DND-41 (cell line): ENCODE results near the gene OPRD1.

Source experiments
- ATAC-seq: fragments of 200-7000 bp; cut with Tn5 transposase; 3 replicates; pipeline ENCODE4 v1.9.1; 2021; ENCODE audit warnings: low read depth; ENCODE audit not compliant: insufficient read depth
- DNase-seq: peaks from one replicate; pipeline ENCODE4 v3.0.0-alpha.2; 2020
- H2AFZ ChIP-seq: 2 replicates; pipeline ENCODE4 v1.6.0; 2012; ENCODE audit warnings: low read depth, low read length
- H3K27ac ChIP-seq: 2 replicates; pipeline ENCODE4 v1.5.1; 2012; ENCODE audit warnings: low read length, inconsistent platforms
- H3K27me3 ChIP-seq: fragments of 200-600 bp; sonication (generic); 2 replicates; pipeline ENCODE4 v1.6.0; 2012; ENCODE audit warnings: low read length, mild to moderate bottlenecking, inconsistent platforms; ENCODE audit not compliant: insufficient read depth, poor library complexity
- H3K36me3 ChIP-seq: 2 replicates; pipeline ENCODE4 v1.5.1; 2012; ENCODE audit warnings: low read length, inconsistent platforms; ENCODE audit not compliant: insufficient read depth
- H3K4me1 ChIP-seq: 2 replicates; pipeline ENCODE4 v1.5.1; 2012; ENCODE audit warnings: mild to moderate bottlenecking, low read length; ENCODE audit not compliant: insufficient read depth
- H3K4me2 ChIP-seq: 2 replicates; pipeline ENCODE4 v1.6.0; 2012; ENCODE audit warnings: mild to moderate bottlenecking, moderate library complexity, low read length, inconsistent platforms; ENCODE audit not compliant: insufficient read depth
- H3K4me3 ChIP-seq, 2 experiments: fragments of 200-600 bp in 1 of 2; shearing (Covaris generic) in 1 of 2; 2 replicates each; pipeline ENCODE4 v1.5.1; 2012 to 2016; ENCODE audit warnings: inconsistent platforms in 2 of 2, low read length in 2 of 2, mild to moderate bottlenecking in 2 of 2, low read depth in 1 of 2, moderate library complexity in 1 of 2
- H3K79me2 ChIP-seq: 2 replicates; pipeline ENCODE4 v1.6.0; 2012; ENCODE audit warnings: low read length, inconsistent platforms; ENCODE audit not compliant: insufficient read depth
- H3K9ac ChIP-seq: 2 replicates; pipeline ENCODE4 v1.6.0; 2012; ENCODE audit warnings: low read depth, mild to moderate bottlenecking, inconsistent platforms, low read length, moderate library complexity
- H3K9me3 ChIP-seq: 2 replicates; pipeline ENCODE4 v1.5.1; 2012; ENCODE audit warnings: low read length, moderate library complexity, mild to moderate bottlenecking, inconsistent platforms; ENCODE audit not compliant: insufficient read depth, severe bottlenecking
- H4K20me1 ChIP-seq: 2 replicates; pipeline ENCODE4 v1.6.0; 2012; ENCODE audit warnings: low read length; ENCODE audit not compliant: insufficient read depth
- EZH2 ChIP-seq: IDR thresholded peaks from 3 replicates; pipeline ENCODE4 v1.6.1; 2012; ENCODE audit warnings: borderline replicate concordance, low read depth, mild to moderate bottlenecking, moderate library complexity, low read length, inconsistent platforms; ENCODE audit not compliant: severe bottlenecking
- TF ChIP-seq, protein P1 (sequence below): IDR thresholded peaks from 2 replicates; pipeline ENCODE4 v1.5.1; 2012; ENCODE audit warnings: borderline replicate concordance, low read length, moderate library complexity, mild to moderate bottlenecking; ENCODE audit not compliant: poor library complexity, severe bottlenecking; ENCODE audit errors: extremely low read depth

OPRD1 gene

DNA sequence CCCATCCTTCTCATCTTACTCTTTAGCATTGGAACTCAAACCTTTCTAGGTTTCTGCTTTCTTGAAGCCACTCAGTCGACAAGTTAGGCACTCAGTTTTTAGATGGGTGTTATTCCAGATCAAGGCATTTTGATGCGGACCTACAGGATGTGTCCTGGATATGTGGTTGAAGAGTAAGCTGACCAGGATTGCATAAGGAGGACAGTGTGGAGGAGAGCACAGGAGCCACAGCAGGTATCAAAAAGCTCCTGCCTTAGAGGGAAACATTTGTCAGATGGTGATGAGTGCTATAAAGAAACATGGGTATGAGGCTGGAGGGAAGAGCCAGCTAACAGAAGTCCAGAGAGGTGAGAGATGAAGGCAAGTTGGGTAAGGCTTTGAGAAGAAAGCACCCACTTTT, 33.9 kb upstream of the OPRD1 start:
- Histone ChIP-seq H3K27ac (no peak overlapping the region), H3K27me3 (no peaks in the 10 kb centered on the region), H3K79me2 (no peaks in the 10 kb centered on the region), H3K4me2 (no peak overlapping the region), H2AFZ (no peak overlapping the region), H3K36me3 (peaks cover 21% of the 10 kb centered on the region), H3K9ac (no peak overlapping the region), H3K4me3 (no peak overlapping the region), H3K4me1 (no peaks in the 10 kb centered on the region), H3K9me3 (no peaks in the 10 kb centered on the region), H4K20me1 (peaks cover 25% of the 10 kb centered on the region)
- TF ChIP-seq, protein P1, sequence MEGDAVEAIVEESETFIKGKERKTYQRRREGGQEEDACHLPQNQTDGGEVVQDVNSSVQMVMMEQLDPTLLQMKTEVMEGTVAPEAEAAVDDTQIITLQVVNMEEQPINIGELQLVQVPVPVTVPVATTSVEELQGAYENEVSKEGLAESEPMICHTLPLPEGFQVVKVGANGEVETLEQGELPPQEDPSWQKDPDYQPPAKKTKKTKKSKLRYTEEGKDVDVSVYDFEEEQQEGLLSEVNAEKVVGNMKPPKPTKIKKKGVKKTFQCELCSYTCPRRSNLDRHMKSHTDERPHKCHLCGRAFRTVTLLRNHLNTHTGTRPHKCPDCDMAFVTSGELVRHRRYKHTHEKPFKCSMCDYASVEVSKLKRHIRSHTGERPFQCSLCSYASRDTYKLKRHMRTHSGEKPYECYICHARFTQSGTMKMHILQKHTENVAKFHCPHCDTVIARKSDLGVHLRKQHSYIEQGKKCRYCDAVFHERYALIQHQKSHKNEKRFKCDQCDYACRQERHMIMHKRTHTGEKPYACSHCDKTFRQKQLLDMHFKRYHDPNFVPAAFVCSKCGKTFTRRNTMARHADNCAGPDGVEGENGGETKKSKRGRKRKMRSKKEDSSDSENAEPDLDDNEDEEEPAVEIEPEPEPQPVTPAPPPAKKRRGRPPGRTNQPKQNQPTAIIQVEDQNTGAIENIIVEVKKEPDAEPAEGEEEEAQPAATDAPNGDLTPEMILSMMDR: no peak
- TF ChIP-seq EZH2: no peak
- no peak for ATAC-seq
- no peak for DNase-seq

- no peaks in the 10 kb centered on the region for H3K79me2 ChIP-seq
- no peak overlapping the region for H3K4me2 ChIP-seq
- no peaks in the 10 kb centered on the region for H3K9me3 ChIP-seq
- no peaks in the 10 kb centered on the region for H3K27me3 ChIP-seq
- ATAC-seq (no peak), DNase-seq (no peak)
- no peak for TF ChIP-seq EZH2
- TF ChIP-seq, protein P1: no peak
- no peak overlapping the region for H2AFZ ChIP-seq
- H3K36me3 ChIP-seq: 0 out of 2 replicates have a peak, but pooled peaks cover 7% of the 10 kb centered on the region
- H3K9ac ChIP-seq: no peak overlapping the region
- H3K4me1 ChIP-seq: 0 out of 2 replicates have a peak, but pooled peaks cover 2% of the 10 kb centered on the region
- H3K27ac ChIP-seq: no peak overlapping the region
- peaks cover 15% of the 10 kb centered on the region for H4K20me1 ChIP-seq
- H3K4me3 ChIP-seq: no peak overlapping the region
Observed at GRCh38 chr1:28779751-28780408, 32.1 kb upstream of the OPRD1 start.

GRCh38 chr1:28781305-28781704, 30.7 kb upstream of the OPRD1 start:
- no peak overlapping the region for H3K4me3 ChIP-seq
- no peaks in the 10 kb centered on the region for H3K79me2 ChIP-seq
- no peak overlapping the region for H2AFZ ChIP-seq
- no peaks in the 10 kb centered on the region for H3K9me3 ChIP-seq
- ATAC-seq: no peak
- H3K27me3 ChIP-seq: no peaks in the 10 kb centered on the region
- H3K4me2 ChIP-seq: no peak overlapping the region
- no peak overlapping the region for H3K27ac ChIP-seq
- no peaks in the 10 kb centered on the region for H3K36me3 ChIP-seq
- no peak for DNase-seq
- H3K4me1 ChIP-seq: peaks cover 10% of the 10 kb centered on the region
- no peak overlapping the region for H3K9ac ChIP-seq
- TF ChIP-seq, protein P1: no peak
- no peak for TF ChIP-seq EZH2
- H4K20me1 ChIP-seq: 0 out of 2 replicates have a peak, but pooled peaks cover 4% of the 10 kb centered on the region
